NCI-H1105 (cell line): ENCODE measurements around the gene WRNIP1.

Experiments used
- DNase-seq: peaks from one replicate; lab custom pipeline; 2025; lab: John Stamatoyannopoulos, UW

WRNIP1 gene

DNA sequence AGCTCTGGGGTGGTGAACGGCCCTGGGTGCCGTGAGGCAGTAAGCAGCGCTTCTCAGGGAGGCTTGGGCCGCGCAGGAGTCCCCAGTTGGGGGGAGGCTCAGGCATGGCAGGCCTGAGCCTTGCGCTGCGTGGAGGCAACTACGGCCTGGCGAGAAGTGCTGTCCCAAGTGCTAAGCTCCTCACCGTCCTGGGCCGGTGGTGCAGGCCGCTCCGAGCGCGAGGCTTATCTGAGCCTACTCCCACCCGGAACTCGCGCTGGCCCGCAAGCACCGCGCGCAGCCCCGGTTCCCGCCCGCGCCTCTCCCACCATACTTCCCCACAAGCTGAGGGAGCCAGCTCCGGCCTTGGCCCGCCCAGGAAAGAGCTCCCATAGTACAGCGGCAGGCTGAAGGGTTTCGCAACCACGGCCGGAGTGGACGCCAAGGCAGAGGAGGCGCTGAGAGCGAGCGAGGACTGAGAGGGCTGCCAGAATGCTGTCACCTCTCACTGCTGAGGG is 1.8 kb upstream of the WRNIP1 start:
- DNase-seq = no peak

- no peak for DNase-seq
Observed at GRCh38 chr6:2763876-2764540, 1.2 kb upstream of the WRNIP1 start.

- DNase-seq = peak; percentile 79
Observed at GRCh38 chr6:2764610-2765165, 505 bp upstream of the WRNIP1 start.

- DNase-seq = peak; percentile 35
Observed at GRCh38 chr6:2765896-2766766, 938 bp downstream of the WRNIP1 start.

- DNase-seq = no peak
Observed at GRCh38 chr6:2766767-2767656, 1.8 kb downstream of the WRNIP1 start.

DNA sequence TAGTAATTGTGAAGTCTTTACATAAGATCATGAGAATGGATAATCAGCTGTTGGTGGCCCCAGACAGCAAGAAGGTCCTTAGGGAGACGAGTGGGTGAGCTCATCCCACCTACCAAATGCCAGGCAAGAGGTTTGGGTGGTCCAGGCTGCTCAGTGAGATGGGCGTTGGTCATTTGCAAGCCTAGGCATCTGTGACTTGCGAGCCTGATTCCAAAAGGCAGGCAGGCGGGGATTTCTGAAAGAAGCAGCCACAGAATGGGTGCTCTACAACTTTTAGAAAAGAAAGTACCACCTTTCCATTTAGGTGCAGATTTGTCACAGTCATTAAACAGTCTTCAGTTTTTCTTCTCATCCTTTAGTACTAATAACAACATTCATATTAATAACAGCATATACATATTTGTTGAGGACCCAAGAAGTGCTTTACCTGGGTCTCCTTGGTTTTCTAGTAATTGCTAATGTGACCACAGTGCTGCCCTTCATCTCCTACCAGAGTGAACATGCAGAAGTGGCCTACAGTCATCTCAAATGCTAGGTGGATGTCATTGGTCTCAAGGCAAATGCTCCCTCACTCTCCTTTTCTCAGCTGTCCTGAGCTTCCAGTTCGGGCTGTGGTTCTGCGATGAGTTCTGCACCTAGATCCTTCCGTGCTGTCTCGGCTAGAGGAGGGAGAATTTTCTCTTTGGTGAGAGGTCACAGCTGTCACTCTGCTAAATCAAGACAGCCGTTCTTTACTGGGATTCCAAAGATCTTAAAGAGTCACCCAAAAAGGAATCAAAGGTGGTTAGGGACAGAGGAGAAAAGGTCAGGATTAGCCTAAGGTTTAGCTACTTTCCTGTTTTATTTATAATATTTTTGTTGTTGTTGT is 2.7 kb downstream of the WRNIP1 start:
- DNase-seq = no peak

GRCh38 chr6:2768696-2769095 is 3.5 kb downstream of the WRNIP1 start:
- DNase-seq = no peak

GRCh38 chr6:2770171-2770570 is 5.0 kb downstream of the WRNIP1 start:
- no peak for DNase-seq

- DNase-seq = no peak
Observed at GRCh38 chr6:2771079-2771478, 5.9 kb downstream of the WRNIP1 start.

DNA sequence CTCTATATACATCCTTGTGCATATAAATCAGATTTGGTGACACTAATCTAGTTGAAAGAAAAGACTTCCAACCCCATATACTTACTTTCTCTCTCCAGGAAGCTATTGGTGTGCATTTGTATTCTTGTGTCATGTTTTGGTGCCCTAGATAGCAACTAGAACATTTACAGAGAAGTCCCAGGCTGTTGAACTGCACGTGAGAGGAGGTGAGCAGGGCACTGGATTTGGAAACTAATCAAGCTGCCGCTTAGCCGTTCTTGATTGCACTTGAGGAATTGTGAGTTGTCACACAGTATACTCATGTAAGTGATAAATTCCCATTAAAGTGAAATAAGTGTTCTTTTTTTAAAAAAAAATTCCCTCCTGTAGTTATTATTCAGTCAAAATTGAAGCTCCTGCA is 7.6 kb downstream of the WRNIP1 start:
- no peak for DNase-seq

GRCh38 chr6:2773449-2773848 is 8.3 kb downstream of the WRNIP1 start:
- no peak for DNase-seq

DNA sequence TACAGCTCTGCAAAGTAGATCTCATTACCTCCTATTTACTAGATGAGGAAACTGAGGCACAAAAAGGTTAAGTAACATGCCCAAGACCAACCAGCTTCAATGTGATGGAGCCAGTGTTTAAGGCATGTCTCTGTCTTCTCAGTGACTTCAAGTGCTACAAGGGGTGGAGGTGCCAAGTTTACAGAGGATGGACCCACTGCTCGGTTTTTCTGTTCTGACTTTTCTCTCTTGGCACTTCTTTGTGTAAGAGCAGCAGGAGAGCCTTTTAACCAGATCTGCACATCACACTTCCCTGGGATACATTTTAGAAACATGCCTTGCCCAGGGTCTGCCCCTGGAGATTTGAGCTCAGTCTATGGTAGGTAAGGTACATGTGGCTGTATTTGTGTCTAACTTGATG is 9.8 kb downstream of the WRNIP1 start:
- no peak for DNase-seq

DNA sequence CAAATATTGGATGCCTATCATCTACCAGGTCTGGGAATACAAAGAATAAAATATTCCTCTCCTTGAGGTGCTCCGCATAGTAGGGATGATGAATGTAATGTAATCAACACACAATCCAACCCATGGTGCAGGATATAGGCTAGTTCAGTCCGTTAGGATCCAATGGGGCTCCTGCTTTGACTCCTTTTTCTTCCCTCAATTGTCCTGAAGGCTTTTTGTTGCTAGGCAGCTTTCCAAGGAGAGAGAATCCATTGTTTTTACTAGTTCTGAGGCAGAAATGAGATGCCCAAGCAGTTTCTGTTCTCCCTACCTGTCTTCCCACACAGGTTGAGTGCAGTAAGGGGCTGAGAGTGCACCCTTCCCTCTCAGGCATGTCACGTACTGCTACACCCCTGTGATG is 12.1 kb downstream of the WRNIP1 start:
- DNase-seq = no peak

- DNase-seq = no peak
Observed at GRCh38 chr6:2780102-2780737, 15.0 kb downstream of the WRNIP1 start.

DNA sequence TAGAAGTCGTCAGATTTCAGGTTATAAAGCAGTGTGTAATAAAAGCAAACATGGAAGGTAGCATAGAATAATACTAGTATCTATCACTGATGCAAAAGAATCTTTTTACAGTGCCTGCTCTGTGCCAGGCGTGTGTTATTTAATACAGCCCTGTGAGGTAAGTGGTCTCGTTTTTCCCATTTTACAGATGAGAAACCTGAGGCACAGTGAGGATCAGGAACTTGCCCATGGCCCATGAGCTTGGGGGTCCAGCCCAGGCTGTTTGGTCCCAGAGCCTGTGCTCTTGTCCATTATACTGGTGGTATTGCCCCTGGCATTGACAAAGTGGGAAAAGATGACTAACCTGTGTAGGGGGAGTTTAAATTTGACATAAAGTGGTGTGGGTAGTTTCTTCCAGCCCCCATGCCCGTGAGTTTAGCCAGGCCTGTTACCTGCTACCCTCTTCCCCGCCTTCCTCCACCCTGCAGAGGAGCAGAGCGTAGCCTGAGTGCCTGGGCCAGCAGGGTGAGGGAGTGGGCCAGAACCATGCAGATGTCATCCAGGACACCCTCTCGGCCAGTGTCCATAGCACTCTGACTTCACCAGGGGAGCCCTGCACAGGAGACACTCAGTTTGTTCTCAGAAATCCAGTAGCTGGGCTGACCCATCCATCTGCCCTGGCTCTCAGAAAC is 16.6 kb downstream of the WRNIP1 start:
- DNase-seq = no peak

GRCh38 chr6:2782356-2782708 is 17.1 kb downstream of the WRNIP1 start:
- DNase-seq = no peak

DNA sequence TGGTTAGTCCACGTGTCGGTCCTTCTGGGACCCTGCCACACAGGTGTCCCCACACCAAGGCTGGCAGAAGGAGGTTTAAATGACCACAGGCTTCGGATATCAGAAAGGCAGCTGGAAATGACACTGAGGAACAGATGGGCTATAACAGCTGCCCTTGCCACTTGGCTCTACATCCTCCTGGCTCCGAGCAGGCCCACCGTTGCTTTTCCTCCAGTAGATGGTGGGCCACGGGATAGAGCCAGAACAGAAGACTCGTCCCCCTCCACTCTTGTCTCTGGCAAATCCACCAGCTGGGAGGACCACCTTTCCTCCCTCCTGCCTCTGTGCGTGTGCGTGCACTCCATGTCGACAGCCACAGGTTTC is 17.6 kb downstream of the WRNIP1 start:
- no peak for DNase-seq

- no peak for DNase-seq
Observed at GRCh38 chr6:2783188-2783963, 18.2 kb downstream of the WRNIP1 start.

DNA sequence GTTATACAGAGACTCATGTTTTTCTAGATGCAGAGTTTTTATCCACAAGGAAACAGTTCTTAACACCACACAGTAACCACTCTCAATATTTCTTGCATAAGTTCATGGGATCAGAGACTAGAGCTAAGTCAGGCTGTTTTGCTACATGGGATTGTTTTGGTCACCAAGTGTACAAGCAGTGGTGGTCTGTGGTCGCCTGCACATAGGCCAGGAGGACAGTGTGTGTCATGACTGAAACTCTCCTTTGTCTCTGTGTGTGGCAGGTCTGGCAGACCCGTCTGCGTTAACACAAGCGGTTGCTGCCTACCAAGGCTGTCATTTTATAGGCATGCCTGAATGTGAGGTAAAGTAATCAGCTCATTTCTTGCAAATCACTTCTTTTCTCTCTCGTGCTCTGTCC is 18.9 kb downstream of the WRNIP1 start:
- DNase-seq = no peak
